Immature natural killer cell (primary cell): Measurements from ENCODE around the gene ADCY1. TPM values are rescaled to one million over a fixed set of nuclear protein-coding genes. Genes with fewer than 3 reads are reported as not detected.

Experiments
- DNase-seq, 3 donors: peaks; one replicate each; pipeline ENCODE4 v3.0.0; 2022; ENCODE audit warnings: mixed read lengths in 1 of 3
- H3K27ac Mint-ChIP-seq, 6 donors: one replicate each; pipeline ENCODE4 v1.8.0; 2020; ENCODE audit warnings: mixed read lengths in 6 of 6, mild to moderate bottlenecking in 5 of 6, inconsistent platforms in 4 of 6, moderate library complexity in 3 of 6
- H3K27me3 Mint-ChIP-seq, 3 donors: one replicate each; pipeline ENCODE4 v1.8.0; 2020 to 2021; ENCODE audit warnings: low read depth in 3 of 3, mild to moderate bottlenecking in 3 of 3, mixed read lengths in 3 of 3, moderate library complexity in 3 of 3, inconsistent platforms in 1 of 3
- H3K36me3 Mint-ChIP-seq, 3 donors: one replicate each; pipeline ENCODE4 v1.8.0; 2020; ENCODE audit warnings: mixed read lengths in 3 of 3, inconsistent platforms in 2 of 3, mild to moderate bottlenecking in 2 of 3
- H3K4me1 Mint-ChIP-seq, 2 donors: one replicate each; pipeline ENCODE4 v1.8.0; 2020; ENCODE audit warnings: inconsistent platforms in 2 of 2, mild to moderate bottlenecking in 2 of 2, mixed read lengths in 2 of 2, moderate library complexity in 1 of 2
- H3K4me3 Mint-ChIP-seq, 5 donors: one replicate each; pipeline ENCODE4 v1.8.0; 2020; ENCODE audit warnings: mild to moderate bottlenecking in 5 of 5, mixed read lengths in 5 of 5, inconsistent platforms in 3 of 5, moderate library complexity in 3 of 5
- H3K9me3 Mint-ChIP-seq, 6 donors: one replicate each; pipeline ENCODE4 v1.8.0; 2020; ENCODE audit warnings: mild to moderate bottlenecking in 6 of 6, mixed read lengths in 6 of 6, inconsistent platforms in 4 of 6, moderate library complexity in 3 of 6
- polyA plus RNA-seq, 3 donors: library from polyadenylated mRNA; unstranded; fragments of 300-500 nt; fragmentation: Illumina TruSeq; gene quantifications; one replicate each; pipeline ENCODE4 v1.2.3, GENCODE V29; 2021

Gene ADCY1
- polyA plus RNA-seq, 3 donors from 2014 or later, result not detected

DNA sequence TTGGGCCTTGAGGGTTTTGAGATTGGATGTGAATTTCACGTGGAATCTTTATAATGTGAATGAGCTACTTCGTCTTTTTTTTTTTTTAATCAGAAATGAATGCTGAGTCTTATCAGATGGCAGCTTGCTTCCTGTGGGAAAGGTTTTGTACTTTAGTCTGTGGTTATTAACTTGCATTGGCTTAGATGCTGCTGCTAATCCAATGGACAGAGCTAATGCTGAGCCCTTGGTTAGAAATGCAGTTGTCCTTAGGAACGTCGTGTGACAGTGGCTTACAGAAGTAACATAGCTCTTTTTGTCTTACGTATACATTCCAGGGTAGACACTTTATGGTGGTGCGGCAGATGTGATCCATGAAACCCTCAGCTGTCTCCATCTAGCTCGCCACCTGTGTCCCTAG is 32.8 kb downstream of the ADCY1 start:
- no peak overlapping the region for H3K4me3 Mint-ChIP-seq
- peaks cover 0 to 3% (median 0%) of the 10 kb centered on the region in 3 donors for H3K36me3 Mint-ChIP-seq
- H3K27me3 Mint-ChIP-seq, result peaks cover 0 to 9% (median 2%) of the 10 kb centered on the region in 3 donors
- H3K27ac Mint-ChIP-seq, result no peak overlapping the region
- H3K4me1 Mint-ChIP-seq, result no peaks in the 10 kb centered on the region
- DNase-seq, result no peak
- H3K9me3 Mint-ChIP-seq, result peaks cover 0 to 6% (median under 1%) of the 10 kb centered on the region in 6 donors

DNA sequence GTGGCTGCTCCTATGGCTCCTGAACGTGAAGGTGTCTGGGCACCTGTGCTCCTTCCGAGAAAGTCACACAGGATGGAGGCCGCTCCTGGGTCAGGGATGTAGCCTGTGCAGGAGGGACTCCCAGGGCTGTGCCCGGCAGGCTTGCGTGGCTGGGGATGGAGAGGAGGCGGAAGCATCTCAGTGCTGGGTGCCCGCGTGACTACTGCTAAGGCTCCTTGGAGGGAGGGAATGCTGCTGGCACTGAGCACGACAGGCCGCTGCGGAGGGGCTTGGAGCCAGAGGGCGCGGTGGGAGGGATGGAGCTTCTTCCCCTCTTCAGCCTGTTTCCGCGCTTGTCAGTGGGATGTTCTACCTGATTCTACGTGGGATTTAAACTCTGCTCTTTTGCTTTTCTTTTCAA is 35.0 kb downstream of the ADCY1 start:
- H3K27ac Mint-ChIP-seq, result no peak overlapping the region
- DNase-seq, result no peak
- H3K4me3 Mint-ChIP-seq, result no peak overlapping the region
- H3K36me3 Mint-ChIP-seq, result peaks cover 0 to 3% (median 0%) of the 10 kb centered on the region in 3 donors
- no peaks in the 10 kb centered on the region for H3K4me1 Mint-ChIP-seq
- peaks cover 0 to 9% (median 2%) of the 10 kb centered on the region in 3 donors for H3K27me3 Mint-ChIP-seq
- peaks cover 3 to 25% (median 6%) of the 10 kb centered on the region in 6 donors for H3K9me3 Mint-ChIP-seq

DNA sequence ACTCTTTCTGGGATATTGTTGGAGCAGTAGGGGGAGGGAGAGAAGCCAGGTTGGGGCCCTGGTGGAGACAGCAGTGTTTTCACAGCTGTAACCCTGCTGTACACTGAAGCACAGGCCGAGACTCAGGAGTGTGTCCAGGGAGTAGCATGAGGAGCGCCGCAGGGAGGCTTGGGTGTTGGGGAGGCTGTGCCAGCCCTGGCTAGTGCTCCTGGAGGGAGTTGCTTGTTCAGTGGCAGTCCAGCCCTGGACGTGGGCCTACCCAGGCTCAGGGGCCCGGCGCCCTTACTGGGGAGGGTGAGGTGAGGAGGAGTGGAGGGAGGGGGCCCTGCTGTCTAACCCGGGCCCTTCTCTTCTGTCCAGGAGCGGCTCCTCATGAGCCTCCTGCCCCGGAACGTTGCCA is 35.9 kb downstream of the ADCY1 start:
- peaks cover 3 to 33% (median 9%) of the 10 kb centered on the region in 6 donors for H3K9me3 Mint-ChIP-seq
- H3K27me3 Mint-ChIP-seq, result peaks cover 0 to 8% (median 2%) of the 10 kb centered on the region in 3 donors
- no peak for DNase-seq
- H3K4me1 Mint-ChIP-seq, result no peaks in the 10 kb centered on the region
- no peak overlapping the region for H3K4me3 Mint-ChIP-seq
- no peak overlapping the region for H3K27ac Mint-ChIP-seq
- H3K36me3 Mint-ChIP-seq, result peaks cover 0 to 3% (median 0%) of the 10 kb centered on the region in 3 donors

DNA sequence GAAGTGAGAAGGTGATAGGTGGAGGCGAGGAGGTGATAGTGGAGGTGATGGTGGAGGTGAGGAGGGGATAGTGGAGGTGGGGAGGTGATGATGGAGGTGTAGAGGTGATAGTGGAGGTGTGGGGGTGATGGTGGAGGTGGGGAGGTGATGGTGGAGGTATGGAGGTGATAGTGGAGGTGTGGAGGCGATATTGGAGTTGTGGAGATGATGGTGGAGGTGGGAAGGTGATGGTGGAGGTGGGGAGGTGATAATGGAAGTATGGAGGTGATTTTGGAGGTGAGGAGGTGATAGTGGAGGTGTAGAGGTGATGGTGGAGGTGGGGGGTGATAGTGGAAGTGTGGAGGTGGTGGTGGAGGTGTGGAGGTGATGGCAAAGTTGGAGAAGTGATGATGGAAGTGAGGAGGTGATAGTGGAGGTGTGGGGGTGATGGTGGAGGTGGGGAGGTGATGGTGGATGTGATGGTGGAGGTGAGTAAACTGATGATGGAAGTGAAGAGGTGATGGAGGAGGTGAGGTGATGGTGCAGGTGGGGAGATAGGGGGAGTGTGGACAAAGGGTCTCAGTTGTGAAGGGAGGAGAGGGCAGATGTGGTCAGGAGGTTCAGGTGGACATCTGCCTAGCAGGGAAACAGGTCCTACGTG is 36.6 kb downstream of the ADCY1 start:
- peaks cover 0 to 3% (median 0%) of the 10 kb centered on the region in 3 donors for H3K36me3 Mint-ChIP-seq
- peaks cover 0 to 6% (median 0%) of the 10 kb centered on the region in 3 donors for H3K27me3 Mint-ChIP-seq
- H3K4me3 Mint-ChIP-seq, result no peak overlapping the region
- no peak overlapping the region for H3K27ac Mint-ChIP-seq
- H3K9me3 Mint-ChIP-seq, result peaks cover 4 to 41% (median 15%) of the 10 kb centered on the region in 6 donors
- no peaks in the 10 kb centered on the region for H3K4me1 Mint-ChIP-seq
- DNase-seq, result no peak

DNA sequence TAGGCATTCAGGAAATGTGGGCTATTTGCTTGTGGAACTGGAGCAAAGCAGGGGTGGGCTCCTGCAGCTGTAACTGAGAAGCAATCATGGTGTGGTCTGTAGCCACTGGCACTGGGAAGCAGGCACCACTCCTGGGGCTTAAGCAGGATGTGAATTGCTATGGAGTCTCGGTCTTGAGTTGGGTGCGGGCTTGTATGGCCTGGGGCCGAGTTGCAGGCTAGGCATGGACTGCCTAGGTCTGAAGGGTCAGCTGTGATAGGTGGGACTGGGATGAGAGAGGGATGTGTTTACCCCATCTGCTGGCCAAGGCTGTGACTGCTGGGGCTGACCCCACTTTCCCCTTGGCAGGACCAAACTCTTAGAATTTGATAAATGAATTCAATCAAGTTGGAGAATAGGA is 43.0 kb downstream of the ADCY1 start:
- no peaks in the 10 kb centered on the region for H3K27me3 Mint-ChIP-seq
- H3K27ac Mint-ChIP-seq, result no peak overlapping the region
- no peak overlapping the region for H3K4me3 Mint-ChIP-seq
- H3K4me1 Mint-ChIP-seq, result no peaks in the 10 kb centered on the region
- no peak for DNase-seq
- no peaks in the 10 kb centered on the region for H3K36me3 Mint-ChIP-seq
- H3K9me3 Mint-ChIP-seq, result peaks cover 10 to 56% (median 30%) of the 10 kb centered on the region in 6 donors

DNA sequence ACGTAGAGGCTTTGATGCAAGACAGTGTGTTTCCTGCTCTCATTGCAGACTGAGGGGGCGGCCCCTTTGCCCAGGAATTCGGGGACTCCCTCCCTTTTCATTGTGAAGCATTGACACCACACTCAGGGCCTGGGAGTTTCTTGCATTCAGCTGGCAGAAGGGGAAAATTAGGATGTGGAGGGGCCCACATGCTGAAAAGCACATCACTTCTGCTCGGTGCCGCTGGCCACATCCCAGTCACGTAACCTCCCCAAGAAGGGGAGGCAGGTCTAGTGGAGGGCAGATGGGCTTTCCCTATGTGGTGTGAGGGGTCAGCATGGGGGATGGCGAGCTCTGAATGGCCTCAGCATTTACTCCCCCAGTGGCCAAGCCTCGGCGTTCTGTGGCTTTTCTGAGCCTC is 47.9 kb downstream of the ADCY1 start:
- no peaks in the 10 kb centered on the region for H3K36me3 Mint-ChIP-seq

DNA sequence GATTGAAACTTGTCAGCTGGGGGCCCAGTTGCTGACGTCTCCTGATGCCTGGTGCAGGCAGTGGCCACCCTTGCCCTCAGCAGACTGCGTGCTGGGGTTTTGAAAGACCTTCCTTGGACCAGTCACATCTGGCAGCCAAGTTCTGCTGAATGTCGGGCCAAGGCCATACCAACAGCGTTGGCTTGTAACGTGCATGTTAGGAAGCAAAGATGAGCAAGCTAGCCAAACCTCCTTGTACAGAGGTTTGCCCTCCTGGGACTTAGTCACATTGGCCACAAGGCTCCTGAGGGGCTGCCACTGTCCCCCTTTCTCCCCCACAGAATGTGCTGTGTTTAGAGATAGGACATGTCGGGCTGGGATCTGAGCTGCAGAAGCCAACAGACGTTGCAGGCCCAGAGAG is 49.0 kb downstream of the ADCY1 start:
- Mint-ChIP-seq H3K4me3 (no peak overlapping the region), H3K27me3 (peaks cover 0 to 3% (median 0%) of the 10 kb centered on the region in 3 donors), H3K9me3 (peaks cover 0 to 10% (median 3%) of the 10 kb centered on the region in 6 donors), H3K36me3 (no peaks in the 10 kb centered on the region), H3K27ac (no peak overlapping the region), H3K4me1 (no peaks in the 10 kb centered on the region)
- DNase-seq, result no peak

More for the DNA sequence above, 47.9 kb downstream of the ADCY1 start:
- H3K4me3 Mint-ChIP-seq, result no peak overlapping the region
- H3K27ac Mint-ChIP-seq, result no peak overlapping the region
- H3K4me1 Mint-ChIP-seq, result no peaks in the 10 kb centered on the region
- H3K27me3 Mint-ChIP-seq, result peaks cover 0 to 3% (median 0%) of the 10 kb centered on the region in 3 donors
- peaks cover 0 to 14% (median 7%) of the 10 kb centered on the region in 6 donors for H3K9me3 Mint-ChIP-seq
- DNase-seq, result no peak

DNA sequence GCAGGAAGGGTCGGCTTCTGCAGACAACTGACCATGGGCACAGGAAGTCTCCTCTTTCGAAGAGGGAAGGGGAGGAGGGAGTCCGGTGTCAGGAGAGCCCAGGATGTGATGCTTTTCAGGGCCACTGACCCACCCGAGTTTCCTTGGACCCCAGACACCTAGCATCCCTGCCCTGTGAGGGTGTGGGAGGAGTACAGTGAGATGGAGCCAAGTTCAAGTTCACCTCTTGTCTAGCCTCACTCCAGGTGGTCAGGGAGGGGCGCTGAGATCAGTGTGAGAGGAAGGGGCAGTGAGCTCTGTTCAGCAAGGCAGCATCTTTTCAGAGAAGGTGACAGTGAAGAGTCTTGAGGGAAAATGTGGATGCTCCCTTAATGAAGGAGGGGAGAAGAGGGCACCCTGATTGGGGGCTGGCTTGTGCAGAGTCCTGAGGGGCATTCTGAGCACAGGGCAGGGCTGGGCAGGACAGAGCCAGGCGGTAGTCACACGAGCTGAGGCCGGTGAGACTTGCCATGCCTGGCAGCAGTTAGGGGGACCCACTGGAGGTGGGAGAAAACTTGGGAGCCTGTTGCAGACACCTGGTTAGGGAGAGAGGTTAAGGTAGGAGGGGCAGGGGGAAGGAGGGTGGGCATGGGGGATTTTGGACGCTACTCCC is 49.7 kb downstream of the ADCY1 start:
- H3K4me3 Mint-ChIP-seq, result no peak overlapping the region
- H3K36me3 Mint-ChIP-seq, result no peaks in the 10 kb centered on the region
- H3K27me3 Mint-ChIP-seq, result peaks cover 0 to 5% (median 0%) of the 10 kb centered on the region in 3 donors
- H3K4me1 Mint-ChIP-seq, result no peaks in the 10 kb centered on the region
- DNase-seq, result no peak
- H3K9me3 Mint-ChIP-seq, result peaks cover 0 to 10% (median 3%) of the 10 kb centered on the region in 6 donors
- no peak overlapping the region for H3K27ac Mint-ChIP-seq

DNA sequence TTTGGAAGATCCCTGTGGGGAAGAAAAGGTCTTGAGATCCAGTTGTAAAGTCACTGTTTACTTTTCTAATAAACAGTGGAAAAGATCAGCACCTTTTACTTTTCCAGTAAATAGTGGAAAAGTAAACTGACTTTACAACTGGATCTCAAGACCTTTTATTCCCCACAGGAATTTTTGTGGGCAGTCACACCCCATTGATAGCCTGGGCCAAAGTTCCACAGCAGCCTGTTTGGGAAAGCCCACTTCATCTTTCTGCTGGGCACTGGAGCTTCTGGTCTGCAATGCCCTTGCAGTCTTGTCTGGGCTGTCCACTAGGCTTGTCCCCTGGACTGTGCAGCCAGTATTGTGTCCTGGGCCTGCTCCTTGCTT is 50.2 kb downstream of the ADCY1 start:
- Mint-ChIP-seq H3K27ac (no peak overlapping the region), H3K4me1 (no peaks in the 10 kb centered on the region), H3K27me3 (peaks cover 0 to 5% (median 0%) of the 10 kb centered on the region in 3 donors), H3K4me3 (no peak overlapping the region), H3K36me3 (no peaks in the 10 kb centered on the region), H3K9me3 (peaks cover 0 to 10% (median 3%) of the 10 kb centered on the region in 6 donors)
- no peak for DNase-seq

DNA sequence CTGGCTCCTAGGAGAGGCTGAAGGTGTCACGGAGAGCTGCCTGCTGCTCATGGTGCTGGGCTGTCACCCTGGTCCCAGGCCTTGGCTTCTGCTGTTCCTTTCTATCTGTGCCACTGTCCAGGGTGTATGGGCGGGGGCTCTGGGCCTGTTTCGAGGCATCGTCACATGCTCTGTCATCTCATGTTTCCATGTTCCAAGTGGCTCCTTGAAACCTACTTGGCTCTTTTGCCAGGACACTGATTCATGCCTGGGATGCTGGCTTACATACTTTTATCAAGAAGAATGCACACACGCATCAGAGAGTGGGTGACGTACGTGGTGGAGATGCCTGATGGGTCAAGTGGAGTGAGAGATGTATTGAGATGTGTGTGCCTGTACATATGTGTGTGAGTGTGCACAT is 50.9 kb downstream of the ADCY1 start:
- H3K9me3 Mint-ChIP-seq, result peaks cover 0 to 8% (median 2%) of the 10 kb centered on the region in 6 donors
- H3K4me1 Mint-ChIP-seq, result no peaks in the 10 kb centered on the region
- H3K27me3 Mint-ChIP-seq, result peaks cover 0 to 5% (median 0%) of the 10 kb centered on the region in 3 donors
- H3K4me3 Mint-ChIP-seq, result no peak overlapping the region
- DNase-seq, result no peak
- H3K36me3 Mint-ChIP-seq, result no peaks in the 10 kb centered on the region
- no peak overlapping the region for H3K27ac Mint-ChIP-seq

DNA sequence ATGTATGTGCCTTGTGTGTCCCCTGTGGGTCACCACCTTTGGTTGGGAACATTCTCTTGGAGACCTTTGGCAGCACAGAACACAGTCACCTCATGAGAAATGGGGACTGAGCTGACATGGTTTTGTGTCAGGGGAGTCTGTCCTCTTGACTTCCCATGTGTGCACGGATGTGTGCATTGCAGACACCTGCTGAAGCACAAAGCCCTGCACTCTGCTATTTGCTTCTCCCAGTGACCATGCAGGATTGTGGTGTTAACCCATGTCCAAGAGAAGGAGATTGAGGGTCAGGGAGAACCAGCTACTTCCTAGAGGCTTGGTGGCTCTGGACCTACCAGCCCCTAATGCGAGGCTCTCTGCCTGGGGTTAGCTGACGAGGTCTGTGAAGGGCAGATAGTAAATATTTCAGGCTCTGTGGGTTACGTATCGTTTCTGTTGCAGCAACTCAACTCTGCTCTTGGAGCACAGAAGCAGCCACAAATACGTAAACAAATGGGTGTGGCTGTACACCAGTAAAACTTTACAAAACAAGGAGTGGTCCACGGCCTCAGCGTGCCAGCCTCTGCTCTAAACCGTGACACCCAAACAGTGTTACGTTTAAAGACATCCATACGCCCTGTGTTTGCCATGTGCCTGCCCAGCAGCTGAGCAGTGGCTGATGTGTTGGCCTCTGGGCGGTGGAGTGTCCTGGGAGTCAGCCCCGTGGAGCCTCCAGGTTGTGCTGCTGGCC is 51.7 kb downstream of the ADCY1 start:
- Mint-ChIP-seq H3K36me3 (no peaks in the 10 kb centered on the region), H3K27me3 (peaks cover 0 to 5% (median 0%) of the 10 kb centered on the region in 3 donors), H3K4me1 (no peaks in the 10 kb centered on the region), H3K9me3 (peaks cover 0 to 4% (median 0%) of the 10 kb centered on the region in 6 donors), H3K4me3 (no peak overlapping the region), H3K27ac (no peak overlapping the region)
- no peak for DNase-seq

DNA sequence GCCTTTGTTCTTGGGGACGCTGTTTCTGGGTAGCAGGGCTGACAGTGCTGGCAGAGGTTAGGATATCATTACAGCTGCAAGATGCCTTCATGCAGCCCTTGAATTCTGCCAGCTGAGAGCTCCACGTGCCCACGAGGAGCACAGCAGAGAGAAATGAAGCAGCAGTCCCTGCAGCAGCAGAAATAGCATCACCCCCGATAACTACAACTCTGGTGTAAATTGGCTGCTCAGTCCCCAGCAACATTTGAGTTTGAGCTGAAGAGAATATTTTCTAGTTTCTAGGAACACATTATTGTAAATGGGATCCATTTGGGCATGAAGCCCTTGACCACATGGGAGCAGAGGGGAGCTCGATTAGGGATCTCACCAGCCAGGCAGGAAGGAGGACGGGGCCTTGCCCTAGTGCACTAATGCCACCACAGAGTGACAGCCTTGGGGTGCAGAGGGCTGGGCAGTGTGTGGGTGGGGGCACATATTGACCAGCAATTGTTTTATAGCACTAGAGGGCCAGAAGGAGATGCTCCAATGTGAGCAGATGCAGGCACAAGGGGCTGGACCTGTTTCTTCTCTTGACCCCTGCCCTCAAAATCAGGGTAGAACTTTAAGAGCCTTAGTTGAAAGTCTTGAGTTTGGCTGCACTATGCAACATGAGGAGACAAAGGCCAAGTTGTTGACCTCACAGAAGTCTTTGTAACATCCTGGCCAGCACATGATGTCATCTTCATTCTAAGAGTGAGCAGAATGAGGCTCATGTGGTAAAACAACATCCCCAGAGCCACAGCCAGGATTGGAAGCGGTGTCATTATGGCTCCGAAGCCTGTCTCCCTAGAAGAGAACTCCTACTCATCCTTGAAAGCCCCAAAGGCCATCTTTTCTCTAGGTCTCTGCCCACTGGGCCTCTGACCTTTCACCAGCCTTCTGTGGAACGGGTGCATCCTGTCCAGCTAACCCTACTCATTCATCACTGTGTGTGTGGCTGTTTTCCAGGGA is 52.6 kb downstream of the ADCY1 start:
- peaks cover 0 to 4% (median 0%) of the 10 kb centered on the region in 6 donors for H3K9me3 Mint-ChIP-seq
- no peak overlapping the region for H3K27ac Mint-ChIP-seq
- H3K27me3 Mint-ChIP-seq, result peaks cover 0 to 5% (median 0%) of the 10 kb centered on the region in 3 donors
- no peaks in the 10 kb centered on the region for H3K4me1 Mint-ChIP-seq
- DNase-seq, result no peak
- no peaks in the 10 kb centered on the region for H3K36me3 Mint-ChIP-seq
- no peak overlapping the region for H3K4me3 Mint-ChIP-seq
